SU-DHL-6 (cell line): ENCODE data around the gene RIMKLA.
A peak's percentile ranks its signal among the peaks of the same experiment; 100 is the strongest.

Source experiments
- H2AFZ ChIP-seq: fragments of 200-600 bp; sonication (generic); 2 replicates; pipeline ENCODE4 v1.6.1; 2014; ENCODE audit warnings: low read depth, mild to moderate bottlenecking, moderate library complexity, mixed read lengths, antibody characterized with exemption, low read length; ENCODE audit not compliant: severe bottlenecking
- H3F3A ChIP-seq: fragments of 200-600 bp; shearing (Covaris generic); 2 replicates; pipeline ENCODE4 v1.6.0; 2016; ENCODE audit warnings: antibody characterized with exemption, mild to moderate bottlenecking; ENCODE audit not compliant: insufficient read depth
- H3K27ac ChIP-seq: fragments of 200-600 bp; sonication (generic); 2 replicates; pipeline ENCODE4 v1.5.1; 2016; ENCODE audit warnings: low read depth, mild to moderate bottlenecking, low read length, moderate library complexity, mixed read lengths
- H3K27me3 ChIP-seq: fragments of 200-600 bp; sonication (generic), shearing (Covaris generic); 2 replicates; pipeline ENCODE4 v1.6.0; 2014; ENCODE audit warnings: mild to moderate bottlenecking, low read length
- H3K36me3 ChIP-seq: fragments of 200-600 bp; sonication (generic); 2 replicates; pipeline ENCODE4 v1.6.1; 2014; ENCODE audit warnings: mild to moderate bottlenecking, low read length, mixed read lengths
- H3K4me2 ChIP-seq: fragments of 300-600, 200-600 bp; shearing (Covaris generic), sonication (generic); 2 replicates; pipeline ENCODE4 v1.6.0; 2014; ENCODE audit warnings: low read length, low read depth, mild to moderate bottlenecking; ENCODE audit not compliant: poor library complexity, severe bottlenecking
- H3K4me3 ChIP-seq: fragments of 200-600 bp; sonication (generic); 2 replicates; pipeline ENCODE4 v1.5.1; 2014; ENCODE audit warnings: antibody characterized with exemption, low read length, mild to moderate bottlenecking, mixed read lengths; ENCODE audit not compliant: insufficient read depth, poor library complexity, severe bottlenecking
- H3K79me2 ChIP-seq: fragments of 200-600 bp; sonication (generic); 2 replicates; pipeline ENCODE4 v1.6.1; 2014; ENCODE audit warnings: mild to moderate bottlenecking, low read length, moderate library complexity; ENCODE audit not compliant: insufficient read depth
- H3K9ac ChIP-seq: fragments of 200-600 bp; sonication (generic); 2 replicates; pipeline ENCODE4 v1.7.0; 2014; ENCODE audit warnings: mild to moderate bottlenecking, low read length
- H3K9me2 ChIP-seq: fragments of 200-600 bp; sonication (generic); replicated peaks from 2 replicates; pipeline ENCODE4 v1.6.1; 2014; ENCODE audit warnings: low read length; ENCODE audit not compliant: insufficient read depth
- H3K9me3 ChIP-seq: fragments of 200-600 bp; sonication (generic); 2 replicates; pipeline ENCODE4 v1.6.1; 2014; ENCODE audit warnings: low read length, mixed read lengths; ENCODE audit not compliant: insufficient read depth
- H4K20me1 ChIP-seq: fragments of 200-600 bp; sonication (generic); 2 replicates; pipeline ENCODE4 v1.6.1; 2014; ENCODE audit warnings: low read depth, mild to moderate bottlenecking, antibody characterized with exemption, low read length, moderate library complexity, mixed read lengths
- EZH2phosphoT487 ChIP-seq: fragments of 200-600 bp; sonication (generic), shearing (Covaris generic); conservative IDR thresholded peaks from 2 replicates; pipeline ENCODE4 v1.6.1; 2018; ENCODE audit warnings: mild to moderate bottlenecking, antibody characterized with exemption, low read length, moderate library complexity, mixed read lengths
- TF ChIP-seq, protein P1 (sequence below): fragments of 200-600 bp; sonication (generic); IDR thresholded peaks from one replicate; pipeline ENCODE4 v1.5.1; 2017; ENCODE audit warnings: antibody characterized with exemption, mild to moderate bottlenecking, low read length, moderate library complexity; ENCODE audit not compliant: insufficient read depth, poor library complexity, severe bottlenecking

The RIMKLA gene

DNA sequence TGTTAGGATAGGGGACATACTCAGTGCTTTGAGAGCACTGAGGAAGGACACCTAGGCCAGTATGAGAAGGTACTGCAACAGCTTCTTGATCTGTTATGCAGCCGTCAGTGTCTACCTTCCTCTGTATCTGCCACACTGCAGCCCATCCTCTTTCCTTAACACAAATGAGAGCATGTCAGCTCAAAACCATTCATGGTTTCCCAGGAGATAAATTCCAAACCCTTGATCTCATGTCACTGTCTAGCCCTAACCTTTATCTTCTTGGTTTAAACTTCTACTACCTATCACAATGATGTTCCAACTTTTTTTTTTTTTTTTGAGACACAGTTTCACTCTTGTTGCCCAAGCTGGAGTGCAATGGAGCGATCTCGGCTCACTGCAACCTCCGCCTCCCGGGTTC is 73.8 kb downstream of the RIMKLA start:
- Histone ChIP-seq H3K36me3 (peaks cover under 1% of the 10 kb centered on the region; the same call in 1 of the 2 replicates), H3K9me3 (no peaks in the 10 kb centered on the region)
- no peak for TF ChIP-seq EZH2phosphoT487

DNA sequence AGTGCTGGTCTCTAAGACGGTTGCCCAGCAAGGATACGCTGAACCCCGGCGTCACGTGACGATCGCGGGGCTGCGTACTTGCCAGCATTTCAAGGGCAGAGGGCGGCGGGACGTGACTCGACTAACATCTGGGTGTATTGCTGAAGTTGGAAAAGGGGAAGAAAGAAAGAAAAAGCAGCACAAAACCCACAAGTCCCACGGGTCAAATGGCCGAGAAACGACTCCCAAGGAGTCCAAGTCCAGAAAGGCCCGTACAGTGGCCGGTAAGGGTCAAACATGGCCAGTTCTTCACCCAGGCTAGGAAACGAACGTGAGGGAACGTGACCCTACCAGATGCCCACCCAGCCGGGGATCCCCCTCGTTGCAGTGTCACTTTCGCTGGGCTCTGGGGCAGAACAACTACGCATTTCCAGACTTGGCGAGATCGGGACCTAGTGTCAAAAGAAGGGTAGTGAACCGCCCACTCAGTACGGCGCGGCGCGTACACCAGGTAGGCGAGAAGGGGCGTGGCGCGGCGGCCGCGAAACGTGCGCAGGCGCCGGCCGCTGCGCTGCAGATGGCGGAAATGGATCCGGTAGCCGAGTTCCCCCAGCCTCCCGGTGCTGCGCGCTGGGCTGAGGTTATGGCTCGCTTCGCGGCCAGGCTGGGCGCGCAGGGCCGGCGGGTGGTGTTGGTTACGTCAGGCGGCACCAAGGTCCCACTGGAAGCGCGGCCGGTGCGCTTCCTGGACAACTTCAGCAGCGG is 75.6 kb downstream of the RIMKLA start, which contains the start of the genes PPCS and ZMYND12:
PPCS (plus strand) TSS at position 534 of the 744 bp plus-strand sequence; CDS start at position 557, 23 bp downstream.
ZMYND12 (minus strand) TSS at position 13 of the 744 bp plus-strand sequence. CDS start 25 bp downstream, outside the sequence.
- Histone ChIP-seq H3K9ac (peak within 1 kb of the TSS; percentile 92), H3K36me3 (peaks cover 6% of the 10 kb centered on the region; the same call in 1 of the 2 replicates), H3K4me3 (peak within 1 kb of the TSS; percentile 74), H2AFZ (peak within 1 kb of the TSS; percentile 95), H4K20me1 (no peaks in the 10 kb centered on the region), H3F3A (peaks cover 3% of the 10 kb centered on the region; the same call in 1 of the 2 replicates), H3K9me3 (no peaks in the 10 kb centered on the region), H3K4me2 (peak within 1 kb of the TSS; percentile 88), H3K27me3 (no peaks in the 10 kb centered on the region), H3K79me2 (peaks cover 9% of the 10 kb centered on the region; the same call in 1 of the 2 replicates), H3K27ac (peak within 1 kb of the TSS; percentile 79), H3K9me2 (no peaks in the 10 kb centered on the region)
- TF ChIP-seq, protein P1, sequence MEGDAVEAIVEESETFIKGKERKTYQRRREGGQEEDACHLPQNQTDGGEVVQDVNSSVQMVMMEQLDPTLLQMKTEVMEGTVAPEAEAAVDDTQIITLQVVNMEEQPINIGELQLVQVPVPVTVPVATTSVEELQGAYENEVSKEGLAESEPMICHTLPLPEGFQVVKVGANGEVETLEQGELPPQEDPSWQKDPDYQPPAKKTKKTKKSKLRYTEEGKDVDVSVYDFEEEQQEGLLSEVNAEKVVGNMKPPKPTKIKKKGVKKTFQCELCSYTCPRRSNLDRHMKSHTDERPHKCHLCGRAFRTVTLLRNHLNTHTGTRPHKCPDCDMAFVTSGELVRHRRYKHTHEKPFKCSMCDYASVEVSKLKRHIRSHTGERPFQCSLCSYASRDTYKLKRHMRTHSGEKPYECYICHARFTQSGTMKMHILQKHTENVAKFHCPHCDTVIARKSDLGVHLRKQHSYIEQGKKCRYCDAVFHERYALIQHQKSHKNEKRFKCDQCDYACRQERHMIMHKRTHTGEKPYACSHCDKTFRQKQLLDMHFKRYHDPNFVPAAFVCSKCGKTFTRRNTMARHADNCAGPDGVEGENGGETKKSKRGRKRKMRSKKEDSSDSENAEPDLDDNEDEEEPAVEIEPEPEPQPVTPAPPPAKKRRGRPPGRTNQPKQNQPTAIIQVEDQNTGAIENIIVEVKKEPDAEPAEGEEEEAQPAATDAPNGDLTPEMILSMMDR: no peak
- no peak for TF ChIP-seq EZH2phosphoT487

More for the DNA sequence above, 73.8 kb downstream of the RIMKLA start:
- H3F3A ChIP-seq: peaks cover 3% of the 10 kb centered on the region; the same call in 1 of the 2 replicates
- peaks cover 9% of the 10 kb centered on the region; the same call in 1 of the 2 replicates for H3K79me2 ChIP-seq
- H3K27ac ChIP-seq: no peak overlapping the region
- no peaks in the 10 kb centered on the region for H3K27me3 ChIP-seq
- no peaks in the 10 kb centered on the region for H3K9me2 ChIP-seq
- no peak overlapping the region for H2AFZ ChIP-seq
- no peak overlapping the region for H3K4me2 ChIP-seq
- no peaks in the 10 kb centered on the region for H4K20me1 ChIP-seq
- H3K4me3 ChIP-seq: no peak overlapping the region
- H3K9ac ChIP-seq: no peak overlapping the region

GRCh38 chr1:42456754-42457089 is 76.1 kb downstream of the RIMKLA start:
- Histone ChIP-seq H2AFZ (peak overlapping the region; percentile 95), H3K27me3 (no peaks in the 10 kb centered on the region), H3K79me2 (peaks cover 9% of the 10 kb centered on the region; the same call in 1 of the 2 replicates), H3K9me3 (no peaks in the 10 kb centered on the region), H3K4me3 (peak overlapping the region; percentile 74), H3K36me3 (peaks cover 6% of the 10 kb centered on the region; the same call in 1 of the 2 replicates), H3K27ac (peak overlapping the region; percentile 79), H3F3A (peaks cover 3% of the 10 kb centered on the region; the same call in 1 of the 2 replicates), H4K20me1 (no peaks in the 10 kb centered on the region), H3K9ac (peak overlapping the region; percentile 92), H3K9me2 (no peaks in the 10 kb centered on the region), H3K4me2 (peak overlapping the region; percentile 88)
- TF ChIP-seq EZH2phosphoT487: no peak
- TF ChIP-seq, protein P1: no peak

- no peak for TF ChIP-seq EZH2phosphoT487
- TF ChIP-seq, protein P1: no peak
- Histone ChIP-seq H3K9ac (no peak overlapping the region), H3K9me2 (no peaks in the 10 kb centered on the region), H3K9me3 (no peaks in the 10 kb centered on the region), H4K20me1 (no peaks in the 10 kb centered on the region), H3K27ac (no peak overlapping the region), H3K36me3 (peaks cover 6% of the 10 kb centered on the region; the same call in 1 of the 2 replicates), H3K4me2 (no peak overlapping the region), H3K79me2 (peaks cover 9% of the 10 kb centered on the region; the same call in 1 of the 2 replicates), H3K4me3 (no peak overlapping the region), H3F3A (peaks cover 3% of the 10 kb centered on the region; the same call in 1 of the 2 replicates), H3K27me3 (no peaks in the 10 kb centered on the region), H2AFZ (no peak overlapping the region)
Measured at GRCh38 chr1:42461196-42461595, 80.6 kb downstream of the RIMKLA start.
